Measurements from ENCODE around the gene NAB1.
"Not testable (repeated sequence)": the region's sequence is repeated elsewhere in the genome, so short reads cannot be mapped to it uniquely, and the experiment has no call there.

Gene NAB1

DNA sequence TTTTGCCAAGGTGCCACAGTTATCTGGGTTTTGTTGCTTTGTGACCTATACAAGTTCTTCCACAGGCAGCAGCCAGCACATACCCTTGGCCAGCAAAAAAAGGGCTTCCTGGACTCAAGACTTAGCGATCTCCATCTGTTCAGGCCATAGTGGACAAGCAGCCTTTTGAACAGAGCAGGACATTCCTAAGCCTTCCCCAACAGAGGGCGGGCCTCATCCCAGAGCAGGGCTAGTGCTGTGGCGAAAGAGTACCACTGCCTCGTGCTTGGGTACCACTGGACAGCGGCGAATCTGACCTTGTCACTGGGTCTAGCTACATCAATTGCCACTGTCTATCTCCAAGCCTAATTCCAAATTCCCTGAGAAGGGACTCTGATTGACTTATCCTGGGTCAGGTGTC is 56.4 kb downstream of the NAB1 start:
- CTCF ChIA-PET = interaction anchor here (0.6 kb wide), 1 partner anchor 179 kb away, joined by 3 read pairs; no protein-coding TSS in a partner anchor
- no peak for DNase-seq (ENCODE audit: extremely low spot score)
- TF ChIP-seq ZNF384 (IDR thresholded peaks at IDR 0.05) = no peak
- no peak for TF ChIP-seq NFRKB (IDR thresholded peaks at IDR 0.05)
- TF ChIP-seq ARNT (IDR thresholded peaks at IDR 0.05) = no peak
- no peak for TF ChIP-seq L3MBTL2 (conservative IDR thresholded peaks at IDR 0.05)
- TF ChIP-seq ELF4 (IDR thresholded peaks at IDR 0.05) = no peak
- TF ChIP-seq, protein P1, sequence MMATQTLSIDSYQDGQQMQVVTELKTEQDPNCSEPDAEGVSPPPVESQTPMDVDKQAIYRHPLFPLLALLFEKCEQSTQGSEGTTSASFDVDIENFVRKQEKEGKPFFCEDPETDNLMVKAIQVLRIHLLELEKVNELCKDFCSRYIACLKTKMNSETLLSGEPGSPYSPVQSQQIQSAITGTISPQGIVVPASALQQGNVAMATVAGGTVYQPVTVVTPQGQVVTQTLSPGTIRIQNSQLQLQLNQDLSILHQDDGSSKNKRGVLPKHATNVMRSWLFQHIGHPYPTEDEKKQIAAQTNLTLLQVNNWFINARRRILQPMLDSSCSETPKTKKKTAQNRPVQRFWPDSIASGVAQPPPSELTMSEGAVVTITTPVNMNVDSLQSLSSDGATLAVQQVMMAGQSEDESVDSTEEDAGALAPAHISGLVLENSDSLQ (IDR thresholded peaks at IDR 0.05) = no peak
- no peak for TF ChIP-seq TARDBP (IDR thresholded peaks at IDR 0.05)
- no peak for TF ChIP-seq HDGF (IDR thresholded peaks at IDR 0.05; ENCODE audit: borderline replicate concordance)
- TF ChIP-seq FOXA1 (IDR thresholded peaks at IDR 0.05) = no peak
- TF ChIP-seq BHLHE40 (IDR thresholded peaks at IDR 0.05; ENCODE audit: borderline replicate concordance) = no peak
- TF ChIP-seq SUZ12 (IDR thresholded peaks at IDR 0.05) = no peak
- no peak for TF ChIP-seq SP1 (IDR thresholded peaks at IDR 0.05)
- TF ChIP-seq FOXK2 (IDR thresholded peaks at IDR 0.05) = no peak
- POLR2A ChIA-PET = no interaction called here

DNA sequence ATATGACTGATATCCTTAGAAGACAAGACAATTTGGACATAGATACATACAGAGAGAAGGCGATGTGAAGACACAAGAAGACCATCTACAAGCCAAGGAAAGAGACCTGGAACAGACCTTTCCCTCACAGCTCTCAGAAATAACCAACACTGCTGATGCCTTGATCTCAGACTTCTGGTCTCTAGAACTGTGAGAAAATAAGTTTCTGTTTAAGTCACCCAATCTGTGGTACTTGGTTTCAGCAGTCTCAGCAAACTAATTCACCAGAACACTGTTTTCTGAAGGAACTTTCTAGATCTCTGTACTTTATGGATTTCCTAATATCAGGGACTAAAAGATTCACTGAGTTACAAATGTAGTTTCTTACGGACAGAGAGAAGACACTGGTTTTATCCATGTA is 58.8 kb downstream of the NAB1 start:
- POLR2A ChIA-PET = no interaction called here
- CTCF ChIA-PET = no interaction called here
- no peak for TF ChIP-seq FOXM1 (IDR thresholded peaks at IDR 0.05; ENCODE audit: borderline replicate concordance)
- TF ChIP-seq, protein P1 (IDR thresholded peaks at IDR 0.05) = no peak
- TF ChIP-seq NFRKB (IDR thresholded peaks at IDR 0.05) = no peak
- no peak for TF ChIP-seq TARDBP (IDR thresholded peaks at IDR 0.05)
- no peak for TF ChIP-seq BHLHE40 (IDR thresholded peaks at IDR 0.05; ENCODE audit: borderline replicate concordance)
- TF ChIP-seq HDGF (IDR thresholded peaks at IDR 0.05; ENCODE audit: borderline replicate concordance) = no peak
- no peak for TF ChIP-seq ARNT (IDR thresholded peaks at IDR 0.05)
- no peak for TF ChIP-seq FOXA1 (IDR thresholded peaks at IDR 0.05)
- TF ChIP-seq ELF4 (IDR thresholded peaks at IDR 0.05) = no peak
- no peak for TF ChIP-seq ZNF384 (IDR thresholded peaks at IDR 0.05)
- TF ChIP-seq L3MBTL2 (conservative IDR thresholded peaks at IDR 0.05) = no peak
- no peak for TF ChIP-seq CTBP1 (IDR thresholded peaks at IDR 0.05; ENCODE audit: borderline replicate concordance)
- TF ChIP-seq FOXK2 (IDR thresholded peaks at IDR 0.05) = no peak
- TF ChIP-seq LEF1 (IDR thresholded peaks at IDR 0.05; ENCODE audit: borderline replicate concordance) = no peak
- no peak for TF ChIP-seq SP1 (IDR thresholded peaks at IDR 0.05)
- no peak for TF ChIP-seq SUZ12 (IDR thresholded peaks at IDR 0.05)
- DNase-seq (ENCODE audit: extremely low spot score) = no peak

DNA sequence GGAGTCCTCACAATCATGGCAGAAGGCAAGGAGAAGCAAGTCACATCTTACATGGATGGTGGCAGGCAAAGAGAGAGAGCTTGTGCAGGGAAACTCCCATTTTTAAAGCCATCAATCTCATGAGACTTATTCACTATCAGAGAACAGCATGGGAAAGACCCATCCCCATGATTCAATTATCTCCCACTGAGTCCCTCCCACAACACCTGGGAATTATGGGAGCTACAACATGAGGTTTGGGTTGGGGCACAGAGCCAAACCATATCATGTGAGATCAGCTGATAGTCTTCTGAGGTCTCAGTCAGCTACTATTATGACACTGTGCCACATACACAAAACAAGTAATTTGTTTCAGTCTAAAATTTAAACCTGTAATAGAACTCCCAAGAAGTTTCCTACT is 59.8 kb downstream of the NAB1 start:
- DNase-seq (ENCODE audit: extremely low spot score); POLR2A ChIA-PET; CTCF ChIA-PET: not testable (repeated sequence)

DNA sequence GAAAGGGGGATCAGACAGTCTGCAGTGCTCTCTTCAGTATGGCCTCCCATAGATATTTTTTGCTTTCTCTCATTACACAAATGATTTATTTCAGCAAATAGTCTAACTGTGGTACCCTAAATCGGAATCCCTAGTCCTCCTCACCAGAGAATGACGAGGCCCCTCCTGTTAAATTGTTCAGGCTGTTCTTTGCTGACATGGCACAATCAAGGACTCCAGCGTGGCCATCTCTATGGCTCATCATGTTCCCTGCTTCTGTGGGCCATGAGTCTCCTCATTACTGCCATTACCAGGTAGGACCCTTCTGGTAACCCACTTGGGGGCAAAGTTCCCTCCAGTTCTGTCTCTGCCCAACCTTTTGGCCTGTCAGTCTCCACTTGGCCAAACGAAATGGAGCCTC is 62.2 kb downstream of the NAB1 start:
- POLR2A ChIA-PET = no interaction called here
- TF ChIP-seq SUZ12 (IDR thresholded peaks at IDR 0.05) = no peak
- CTCF ChIA-PET = no interaction called here
- DNase-seq (ENCODE audit: extremely low spot score) = no peak

DNA sequence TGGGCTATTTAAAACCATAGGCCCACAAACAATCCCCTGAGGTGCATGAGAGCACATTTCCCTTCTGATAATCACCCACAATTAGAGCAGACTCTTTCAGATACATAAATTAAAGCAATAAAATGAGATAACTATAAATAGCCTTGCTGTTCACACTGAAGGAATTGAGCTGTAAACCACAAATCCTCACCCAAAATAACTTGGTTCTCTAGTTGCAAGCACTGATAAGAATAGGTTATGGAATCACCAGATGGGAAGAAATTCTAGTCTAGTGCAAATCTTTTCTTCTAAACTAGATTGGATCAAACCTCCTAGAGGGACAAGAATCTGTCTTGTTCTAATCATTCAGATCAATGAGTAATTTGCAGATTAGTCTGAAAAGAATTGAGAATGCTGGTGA is 64.6 kb downstream of the NAB1 start:
- ChIA-PET CTCF (no interaction called here), POLR2A (no interaction called here)
- DNase-seq (ENCODE audit: extremely low spot score) = no peak
- TF ChIP-seq ZNF384 (IDR thresholded peaks at IDR 0.05) (no peak), NFRKB (IDR thresholded peaks at IDR 0.05) (no peak), SUZ12 (IDR thresholded peaks at IDR 0.05) (no peak), CTBP1 (IDR thresholded peaks at IDR 0.05; ENCODE audit: borderline replicate concordance) (no peak), L3MBTL2 (conservative IDR thresholded peaks at IDR 0.05) (no peak), ELF4 (IDR thresholded peaks at IDR 0.05) (no peak), ARNT (IDR thresholded peaks at IDR 0.05) (no peak), TARDBP (IDR thresholded peaks at IDR 0.05) (no peak), FOXA1 (IDR thresholded peaks at IDR 0.05) (no peak), FOXK2 (IDR thresholded peaks at IDR 0.05) (no peak), BHLHE40 (IDR thresholded peaks at IDR 0.05; ENCODE audit: borderline replicate concordance) (no peak), HDGF (IDR thresholded peaks at IDR 0.05; ENCODE audit: borderline replicate concordance) (no peak)
- TF ChIP-seq, protein P1 (IDR thresholded peaks at IDR 0.05) = no peak

DNA sequence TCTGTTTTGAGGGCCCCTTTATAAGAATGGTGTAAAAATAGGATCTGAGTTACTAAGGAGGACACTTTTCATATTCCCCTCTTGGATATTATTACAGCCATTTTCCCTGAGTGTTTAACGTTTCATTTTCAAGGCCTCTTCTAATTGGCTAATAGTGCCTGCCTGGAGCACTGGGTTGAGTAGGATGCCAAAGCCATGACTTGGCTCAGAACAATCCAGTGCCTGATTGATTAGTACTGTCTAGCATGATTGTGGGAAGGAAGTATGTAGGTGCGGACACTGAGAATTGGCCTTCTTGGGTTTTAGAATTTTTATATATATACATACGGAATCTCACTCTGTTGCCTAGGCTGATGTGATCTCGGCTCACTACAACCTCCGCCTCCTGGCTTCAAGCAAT is 66.1 kb downstream of the NAB1 start:
- ChIA-PET CTCF (no interaction called here), POLR2A (no interaction called here)
- no peak for TF ChIP-seq ARNT (IDR thresholded peaks at IDR 0.05)
- no peak for TF ChIP-seq NFRKB (IDR thresholded peaks at IDR 0.05)
- TF ChIP-seq LEF1 (IDR thresholded peaks at IDR 0.05; ENCODE audit: borderline replicate concordance) = no peak
- no peak for TF ChIP-seq SP1 (IDR thresholded peaks at IDR 0.05)
- no peak for TF ChIP-seq FOXM1 (IDR thresholded peaks at IDR 0.05; ENCODE audit: borderline replicate concordance)
- TF ChIP-seq ZNF384 (IDR thresholded peaks at IDR 0.05) = no peak
- TF ChIP-seq BHLHE40 (IDR thresholded peaks at IDR 0.05; ENCODE audit: borderline replicate concordance) = no peak
- no peak for TF ChIP-seq CTBP1 (IDR thresholded peaks at IDR 0.05; ENCODE audit: borderline replicate concordance)
- no peak for TF ChIP-seq HDGF (IDR thresholded peaks at IDR 0.05; ENCODE audit: borderline replicate concordance)
- no peak for TF ChIP-seq TARDBP (IDR thresholded peaks at IDR 0.05)
- no peak for TF ChIP-seq FOXA1 (IDR thresholded peaks at IDR 0.05)
- no peak for TF ChIP-seq ELF4 (IDR thresholded peaks at IDR 0.05)
- no peak for TF ChIP-seq FOXK2 (IDR thresholded peaks at IDR 0.05)
- TF ChIP-seq, protein P1 (IDR thresholded peaks at IDR 0.05) = no peak
- TF ChIP-seq L3MBTL2 (conservative IDR thresholded peaks at IDR 0.05) = no peak
- TF ChIP-seq SUZ12 (IDR thresholded peaks at IDR 0.05) = no peak
- no peak for DNase-seq (ENCODE audit: extremely low spot score)

All from HEK293T (cell line).